PC-9 (cell line): ENCODE results near the gene PSTK.

Experiments
- CTCF ChIP-seq: fragments of 200-600 bp; sonication (generic); conservative IDR thresholded peaks from 2 replicates; pipeline ENCODE4 v1.6.1; 2017; ENCODE audit warnings: mixed run types, antibody characterized with exemption, mild to moderate bottlenecking, moderate library complexity
- EZH2 ChIP-seq: fragments of 200-600 bp; sonication (generic); IDR thresholded peaks from 2 replicates; pipeline ENCODE4 v1.8.0; 2017; ENCODE audit warnings: antibody characterized with exemption, low read depth

GRCh38 chr10:122939133-122939855 is 40.9 kb upstream of the PSTK start:
- TF ChIP-seq CTCF (no peak), EZH2 (no peak)
